Smooth muscle cell (in vitro differentiated cells): ENCODE data around the gene MICALL1. TPM values are rescaled to one million over a fixed set of nuclear protein-coding genes. Genes with fewer than 3 reads are reported as not detected.

Experiments
- DNase-seq: peaks from one replicate; lab custom pipeline; 2025; ENCODE audit not compliant: unreplicated experiment; lab: John Stamatoyannopoulos, UW
- H2AFZ ChIP-seq: fragments of 200-600 bp; sonication (generic); 2 replicates; pipeline ENCODE4 v1.6.0; 2016; ENCODE audit warnings: antibody characterized with exemption, low read depth, mild to moderate bottlenecking
- H3F3A ChIP-seq: fragments of 200-600 bp; sonication (generic); 2 replicates; pipeline ENCODE4 v1.6.0; 2017; ENCODE audit warnings: antibody characterized with exemption, low read depth
- H3K27ac ChIP-seq: fragments of 200-600 bp; sonication (generic); 2 replicates; pipeline ENCODE4 v1.5.1; 2016; ENCODE audit warnings: low read depth, mild to moderate bottlenecking
- H3K27me3 ChIP-seq: fragments of 200-600 bp; sonication (generic); 2 replicates; pipeline ENCODE4 v1.6.1; 2016; ENCODE audit warnings: low read depth, mild to moderate bottlenecking
- H3K36me3 ChIP-seq: fragments of 200-600 bp; sonication (generic); 2 replicates; pipeline ENCODE4 v1.5.1; 2016; ENCODE audit warnings: low read depth
- H3K4me1 ChIP-seq: fragments of 200-600 bp; sonication (generic); 2 replicates; pipeline ENCODE4 v1.5.1; 2016; ENCODE audit warnings: low read depth
- H3K4me2 ChIP-seq: fragments of 200-600 bp; sonication (generic); 2 replicates; pipeline ENCODE4 v1.6.0; 2016; ENCODE audit warnings: mild to moderate bottlenecking
- H3K4me3 ChIP-seq: fragments of 200-600 bp; sonication (generic); 2 replicates; pipeline ENCODE4 v1.5.1; 2016; ENCODE audit warnings: mild to moderate bottlenecking
- H3K79me2 ChIP-seq: fragments of 200-600 bp; sonication (generic); 2 replicates; pipeline ENCODE4 v1.6.0; 2016; ENCODE audit warnings: low read depth, mild to moderate bottlenecking
- H3K9ac ChIP-seq: fragments of 200-600 bp; sonication (generic); 2 replicates; pipeline ENCODE4 v1.6.0; 2016; ENCODE audit warnings: low read depth
- H3K9me3 ChIP-seq: fragments of 200-600 bp; sonication (generic); replicated peaks from 2 replicates; pipeline ENCODE4 v1.5.1; 2016; ENCODE audit warnings: low read depth
- H4K20me1 ChIP-seq: fragments of 200-600 bp; sonication (generic); 2 replicates; pipeline ENCODE4 v1.6.0; 2016; ENCODE audit warnings: low read depth
- WGBS: methylation state at CpG from one replicate; pipeline ENCODE4 v1.1.7; 2016; ENCODE audit warnings: low lambda C conversion rate; 5-methylcytosine and 5-hydroxymethylcytosine counted together
- polyA plus RNA-seq: library from polyadenylated mRNA; unstranded; fragments of >200 nt; fragmentation: Nextera tagmentation; extraction: Ambion mirVana; gene quantifications from 2 replicates; pipeline ENCODE4 v1.2.1, GENCODE V29; 2016
- total RNA-seq: library from RNA; depleted of rRNA; stranded (reverse); fragments of >200 nt; gene quantifications from 2 replicates; pipeline ENCODE4 v1.2.3, GENCODE V29; 2014
- TF ChIP-seq, protein P1 (sequence below): fragments of 200-600 bp; sonication (generic); IDR thresholded peaks from 2 replicates; pipeline ENCODE4 v1.5.1; 2017; ENCODE audit warnings: borderline replicate concordance, mild to moderate bottlenecking, antibody characterized with exemption; ENCODE audit not compliant: insufficient read depth, poor library complexity, severe bottlenecking

The MICALL1 gene
- total and polyA plus RNA-seq, 2 experiments from 2014 or later = 8.7 to 24.9 TPM

DNA sequence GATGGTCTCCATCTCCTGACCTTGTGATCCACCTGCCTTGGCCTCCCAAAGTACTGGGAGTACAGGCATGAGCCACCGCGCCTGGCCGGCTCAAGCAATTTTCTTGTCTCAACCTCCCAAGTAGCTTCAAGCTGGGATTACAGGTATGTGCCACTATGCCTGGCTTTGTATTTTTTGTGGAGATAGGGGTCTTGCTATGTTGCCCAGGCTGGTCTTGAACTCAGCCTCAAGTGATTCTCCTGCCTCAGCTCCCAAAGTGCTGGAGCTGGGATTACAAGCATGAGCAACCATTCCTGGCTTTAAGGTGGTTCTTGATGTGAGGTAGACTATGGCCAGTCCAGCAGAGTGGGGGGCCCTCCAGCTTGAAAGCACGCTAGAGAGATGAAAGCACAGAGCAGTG is 55.0 kb downstream of the MICALL1 start:
- Histone ChIP-seq H3K4me3 (no peak overlapping the region), H3K27me3 (no peaks in the 10 kb centered on the region), H2AFZ (no peak overlapping the region), H3K4me2 (no peak overlapping the region), H3K27ac (no peak overlapping the region), H4K20me1 (peaks cover 8% of the 10 kb centered on the region), H3K36me3 (no peaks in the 10 kb centered on the region), H3F3A (peaks cover 3% of the 10 kb centered on the region), H3K4me1 (no peaks in the 10 kb centered on the region), H3K9ac (no peak overlapping the region), H3K79me2 (no peaks in the 10 kb centered on the region), H3K9me3 (no peaks in the 10 kb centered on the region)
- 95% methylated on average over 4 of the region's 4 CpGs for WGBS
- TF ChIP-seq, protein P1, sequence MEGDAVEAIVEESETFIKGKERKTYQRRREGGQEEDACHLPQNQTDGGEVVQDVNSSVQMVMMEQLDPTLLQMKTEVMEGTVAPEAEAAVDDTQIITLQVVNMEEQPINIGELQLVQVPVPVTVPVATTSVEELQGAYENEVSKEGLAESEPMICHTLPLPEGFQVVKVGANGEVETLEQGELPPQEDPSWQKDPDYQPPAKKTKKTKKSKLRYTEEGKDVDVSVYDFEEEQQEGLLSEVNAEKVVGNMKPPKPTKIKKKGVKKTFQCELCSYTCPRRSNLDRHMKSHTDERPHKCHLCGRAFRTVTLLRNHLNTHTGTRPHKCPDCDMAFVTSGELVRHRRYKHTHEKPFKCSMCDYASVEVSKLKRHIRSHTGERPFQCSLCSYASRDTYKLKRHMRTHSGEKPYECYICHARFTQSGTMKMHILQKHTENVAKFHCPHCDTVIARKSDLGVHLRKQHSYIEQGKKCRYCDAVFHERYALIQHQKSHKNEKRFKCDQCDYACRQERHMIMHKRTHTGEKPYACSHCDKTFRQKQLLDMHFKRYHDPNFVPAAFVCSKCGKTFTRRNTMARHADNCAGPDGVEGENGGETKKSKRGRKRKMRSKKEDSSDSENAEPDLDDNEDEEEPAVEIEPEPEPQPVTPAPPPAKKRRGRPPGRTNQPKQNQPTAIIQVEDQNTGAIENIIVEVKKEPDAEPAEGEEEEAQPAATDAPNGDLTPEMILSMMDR = no peak
- DNase-seq = no peak

DNA sequence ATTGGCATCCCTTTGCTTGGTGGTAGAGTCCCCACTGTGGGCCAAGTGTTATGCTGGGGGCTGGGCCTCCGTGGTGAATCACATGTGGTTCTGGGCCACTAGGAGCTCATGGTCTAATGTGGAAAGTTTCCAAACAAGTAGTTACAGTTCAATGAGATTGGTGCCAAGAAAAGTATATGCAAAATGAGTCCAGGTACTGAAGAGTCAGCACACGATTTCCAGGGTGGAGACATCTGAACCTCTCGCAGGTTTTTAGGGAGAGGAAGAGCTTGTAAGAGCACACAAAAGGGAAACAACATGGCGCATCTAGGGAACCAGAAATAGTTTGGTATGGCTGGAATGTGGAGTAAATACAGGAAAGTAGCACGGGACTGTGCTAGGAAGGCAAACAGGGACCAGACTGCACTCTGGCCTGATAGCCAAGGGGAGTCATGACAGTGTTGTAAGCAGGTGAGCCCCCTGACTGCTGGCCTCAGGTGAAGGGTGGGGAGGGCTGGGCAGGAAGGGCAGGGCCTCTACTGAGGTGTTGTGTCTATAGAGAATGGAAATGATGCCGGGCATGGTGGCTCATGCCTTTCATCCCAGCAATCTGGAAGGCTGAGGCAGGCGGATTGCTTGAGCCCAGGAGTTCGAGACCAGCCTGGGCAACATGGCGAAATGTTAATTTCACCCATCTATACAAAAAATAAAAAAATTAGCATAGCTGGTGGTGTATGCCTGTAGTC is 60.0 kb downstream of the MICALL1 start:
- no peak overlapping the region for H3K27ac ChIP-seq
- peaks cover 3% of the 10 kb centered on the region for H3F3A ChIP-seq
- H3K9me3 ChIP-seq = no peaks in the 10 kb centered on the region
- TF ChIP-seq, protein P1 = no peak
- no peak overlapping the region for H2AFZ ChIP-seq
- WGBS = 88% methylated on average over 9 of the region's 9 CpGs
- H3K9ac ChIP-seq = no peak overlapping the region
- H3K4me1 ChIP-seq = peaks cover 13% of the 10 kb centered on the region
- H3K4me3 ChIP-seq = no peak overlapping the region
- H3K27me3 ChIP-seq = no peaks in the 10 kb centered on the region
- H4K20me1 ChIP-seq = peaks cover 17% of the 10 kb centered on the region
- H3K79me2 ChIP-seq = no peaks in the 10 kb centered on the region
- no peaks in the 10 kb centered on the region for H3K36me3 ChIP-seq
- H3K4me2 ChIP-seq = no peak overlapping the region
- no peak for DNase-seq

DNA sequence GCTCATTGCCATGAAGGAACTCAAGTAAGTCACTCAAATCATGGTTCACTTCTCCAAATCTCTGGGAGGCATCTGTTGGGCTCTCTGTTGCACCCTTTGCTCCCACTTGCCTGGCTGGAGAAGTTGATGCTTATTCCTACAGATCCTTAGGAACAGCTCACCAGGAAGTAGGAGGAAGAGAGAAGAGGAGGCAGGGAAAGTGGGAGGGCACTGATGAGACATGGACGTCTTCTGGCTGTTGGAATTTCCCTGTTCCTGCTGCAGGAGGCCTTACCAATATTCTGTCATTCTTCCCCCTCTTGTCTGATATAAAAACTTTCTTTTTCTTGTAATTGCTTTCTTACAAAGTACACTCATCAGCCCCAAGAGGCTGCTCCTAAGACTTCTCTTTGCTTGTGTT is 61.0 kb downstream of the MICALL1 start:
- no peak overlapping the region for H3K4me3 ChIP-seq
- H4K20me1 ChIP-seq = peaks cover 17% of the 10 kb centered on the region
- H3K4me1 ChIP-seq = peaks cover 13% of the 10 kb centered on the region
- TF ChIP-seq, protein P1 = no peak
- no peaks in the 10 kb centered on the region for H3K9me3 ChIP-seq
- H3K9ac ChIP-seq = no peak overlapping the region
- no peak overlapping the region for H2AFZ ChIP-seq
- 65% methylated on average over 1 of the region's 1 CpG for WGBS
- no peaks in the 10 kb centered on the region for H3K27me3 ChIP-seq
- H3K36me3 ChIP-seq = no peaks in the 10 kb centered on the region
- H3F3A ChIP-seq = peaks cover 3% of the 10 kb centered on the region
- no peak overlapping the region for H3K4me2 ChIP-seq
- no peak overlapping the region for H3K27ac ChIP-seq
- H3K79me2 ChIP-seq = no peaks in the 10 kb centered on the region
- no peak for DNase-seq
